GM21367 (cell line): ENCODE results near the gene TRMT11.

Experiments
- ATAC-seq: cut with Tn5 transposase; IDR thresholded peaks from one replicate; pipeline ENCODE4 v1.9.1; 2021; ENCODE audit not compliant: unreplicated experiment

TRMT11 gene

DNA sequence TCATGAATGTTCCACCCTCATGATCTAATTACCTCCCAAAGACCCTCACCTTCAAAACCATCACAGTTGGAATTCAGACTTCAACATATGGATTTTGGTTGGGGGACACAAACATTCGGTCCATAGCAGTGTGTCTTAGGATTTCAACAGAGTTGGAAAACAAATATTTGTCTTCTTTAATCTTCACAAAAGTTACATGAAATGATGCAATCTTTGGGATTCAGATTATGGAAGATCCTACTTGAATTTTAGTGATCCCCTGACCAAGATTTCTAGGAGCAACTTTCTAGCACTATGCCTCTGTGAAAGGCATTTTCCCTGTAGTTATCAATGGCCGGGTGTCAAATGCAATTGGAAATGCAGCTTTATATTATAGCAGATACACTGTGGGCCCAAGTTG is 86.5 kb downstream of the TRMT11 start:
- no peak for ATAC-seq

DNA sequence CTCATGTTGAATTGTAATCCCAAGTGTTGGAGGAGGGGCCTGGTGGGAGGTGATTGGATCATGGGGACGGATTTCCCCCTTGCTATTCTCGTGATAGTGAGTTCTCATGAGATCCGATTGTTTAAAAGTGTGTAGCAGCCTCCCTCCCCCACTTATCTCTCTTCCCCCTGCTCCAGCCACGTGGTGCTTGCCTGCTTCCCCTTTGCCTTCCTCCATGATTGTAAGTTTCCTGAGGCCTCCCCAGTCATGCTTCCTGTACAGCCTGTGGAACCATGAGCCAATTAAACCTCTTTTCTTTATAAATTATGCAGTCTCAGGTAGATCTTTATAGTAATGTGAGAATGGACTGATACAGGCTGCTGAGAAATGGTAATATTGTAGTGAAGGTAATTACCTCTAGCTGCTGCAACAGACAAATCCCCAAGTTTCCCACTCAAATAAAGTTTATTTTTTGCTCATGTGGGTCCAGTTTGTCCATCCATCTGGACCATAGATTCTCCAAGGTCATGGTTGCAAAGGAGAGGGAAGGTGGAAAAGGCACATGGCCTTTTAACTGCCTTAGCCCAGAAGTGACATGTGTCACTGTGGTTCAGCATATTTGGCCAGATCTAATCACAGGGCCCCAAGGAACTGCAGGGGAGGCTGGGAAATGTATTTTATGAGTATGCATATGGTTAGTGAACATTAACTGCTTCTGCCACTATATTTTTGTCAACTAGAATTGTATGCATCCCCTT is 89.2 kb downstream of the TRMT11 start:
- no peak for ATAC-seq

GRCh38 chr6:126076992-126077664 is 90.8 kb downstream of the TRMT11 start:
- no peak for ATAC-seq

GRCh38 chr6:126077810-126078776 is 91.8 kb downstream of the TRMT11 start:
- ATAC-seq, result no peak

GRCh38 chr6:126083875-126084274 is 97.5 kb downstream of the TRMT11 start:
- ATAC-seq, result no peak

DNA sequence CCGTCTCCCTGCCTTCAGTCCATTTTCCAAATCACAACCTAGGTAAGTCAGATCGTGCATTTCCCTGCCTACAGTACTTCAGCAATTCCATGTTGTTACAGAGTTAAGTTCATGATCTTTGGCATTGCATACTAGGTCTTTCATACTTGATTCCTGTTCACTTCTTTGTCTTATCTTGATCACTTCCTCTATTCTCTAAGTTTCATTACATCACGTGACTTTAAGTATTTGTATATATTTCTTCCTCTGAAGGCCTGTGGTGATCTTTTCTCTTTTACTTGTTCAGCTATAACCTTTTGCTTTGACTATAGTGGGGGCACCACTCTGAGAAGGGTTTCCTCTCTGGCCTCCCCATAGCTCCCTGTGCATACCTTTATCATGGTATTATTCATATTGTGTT is 100.2 kb downstream of the TRMT11 start:
- peak; percentile 74 for ATAC-seq
